ENCODE results near the gene HCN4. TPM values are rescaled to one million over a fixed set of nuclear protein-coding genes. Genes with fewer than 3 reads are reported as not detected.

HCN4 gene
- total RNA-seq, 1 donor from 2014 or later = not detected

GRCh38 chr15:73326157-73326556, 42.6 kb downstream of the HCN4 start:
- intact Hi-C loops (cut with micrococcal nuclease) = no loop called here

- intact Hi-C loops (cut with micrococcal nuclease) = no loop called here
Observed at GRCh38 chr15:73325191-73325861, 43.4 kb downstream of the HCN4 start.

GRCh38 chr15:73324496-73325170, 44.1 kb downstream of the HCN4 start:
- intact Hi-C loops (cut with micrococcal nuclease) = no loop called here

- intact Hi-C loops (cut with micrococcal nuclease) = no loop called here
Observed at GRCh38 chr15:73323956-73324355, 44.8 kb downstream of the HCN4 start.

GRCh38 chr15:73323374-73323955, 45.3 kb downstream of the HCN4 start:
- intact Hi-C loops (cut with micrococcal nuclease) = no loop called here

- intact Hi-C loops (cut with micrococcal nuclease) = no loop called here
Observed at GRCh38 chr15:73322665-73323373, 45.9 kb downstream of the HCN4 start.

GRCh38 chr15:73321496-73322450, 47.0 kb downstream of the HCN4 start:
- intact Hi-C loops (cut with micrococcal nuclease) = no loop called here

- intact Hi-C loops (cut with micrococcal nuclease) = no loop called here
Observed at GRCh38 chr15:73320619-73321180, 48.1 kb downstream of the HCN4 start.

GRCh38 chr15:73319460-73320245, 49.1 kb downstream of the HCN4 start:
- intact Hi-C loops (cut with micrococcal nuclease) = no loop called here

- intact Hi-C loops (cut with micrococcal nuclease) = no loop called here
Observed at GRCh38 chr15:73318463-73319351, 50.1 kb downstream of the HCN4 start.

GRCh38 chr15:73317651-73318462, 50.9 kb downstream of the HCN4 start:
- intact Hi-C loops (cut with micrococcal nuclease) = no loop called here

GRCh38 chr15:73313861-73314260, 54.9 kb downstream of the HCN4 start:
- intact Hi-C loops (cut with micrococcal nuclease) = no loop called here

GRCh38 chr15:73308305-73308704, 60.5 kb downstream of the HCN4 start:
- intact Hi-C loops (cut with micrococcal nuclease) = loop anchor here (10.0 kb wide), 1 partner anchor 246 kb away; no protein-coding TSS in a partner anchor

GRCh38 chr15:73305331-73306211, 63.2 kb downstream of the HCN4 start:
- intact Hi-C loops (cut with micrococcal nuclease) = loop anchor here (1.0 to 10.0 kb wide), 3 partner anchors 249 to 395 kb away; no protein-coding TSS in a partner anchor

- intact Hi-C loops (cut with micrococcal nuclease) = loop anchor here (10.0 kb wide), 1 partner anchor 251 kb away; no protein-coding TSS in a partner anchor
Observed at GRCh38 chr15:73303636-73304035, 65.1 kb downstream of the HCN4 start.

GRCh38 chr15:73300286-73300685, 68.5 kb downstream of the HCN4 start:
- intact Hi-C loops (cut with micrococcal nuclease) = loop anchor here (10.0 kb wide), 1 partner anchor 255 kb away; no protein-coding TSS in a partner anchor
